HepG2 (cell line): ENCODE results near the gene TNFRSF6B. TPM values are rescaled to one million over a fixed set of nuclear protein-coding genes. Genes with fewer than 3 reads are reported as not detected.
A peak's percentile ranks its signal among the peaks of the same experiment; 100 is the strongest.

Source experiments
- BORCS8-MEF2B ChIP-seq: sonication (generic); formaldehyde crosslinking; IDR thresholded peaks from 2 replicates; pipeline ENCODE4 v1.8.0; 2022; ENCODE audit warnings: mild to moderate bottlenecking, missing genetic modification reagents
- ELF1 ChIP-seq: sonication (generic); formaldehyde crosslinking; IDR thresholded peaks from 2 replicates; pipeline ENCODE4 v1.4.0; 2020; ENCODE audit warnings: missing genetic modification reagents
- IRF2 ChIP-seq: IDR thresholded peaks from 2 replicates; pipeline ENCODE4 v1.6.1; 2018; ENCODE audit warnings: missing genetic modification reagents, missing compliant biosample characterization
- MTF2 ChIP-seq: sonication (generic); formaldehyde crosslinking; IDR thresholded peaks from 2 replicates; pipeline ENCODE4 v1.5.0; 2020; ENCODE audit warnings: missing genetic modification reagents, borderline replicate concordance
- SATB2 ChIP-seq: sonication (generic); formaldehyde crosslinking; IDR thresholded peaks from 2 replicates; pipeline ENCODE4 v1.5.0; 2020; ENCODE audit warnings: missing genetic modification reagents
- SP1 ChIP-seq, 2 experiments: fragments of 450-650 bp in 1 of 2; sonication (generic) in 1 of 2; formaldehyde crosslinking in 1 of 2; IDR thresholded peaks; 2 replicates each; pipeline versions ENCODE4 v1.4.0 to v1.6.1; 2016 to 2020; ENCODE audit warnings: missing genetic modification reagents in 1 of 2
- XRCC5 ChIP-seq: fragments of 200-400 bp; formaldehyde crosslinking; optimal IDR thresholded peaks from 2 replicates; pipeline ENCODE3; 2017; ENCODE audit warnings: mild to moderate bottlenecking, low read length
- ZBTB2 ChIP-seq: sonication (generic); formaldehyde crosslinking; IDR thresholded peaks from 2 replicates; pipeline ENCODE4 v1.8.0; 2022; ENCODE audit warnings: low read depth, missing genetic modification reagents
- ZC3H4 ChIP-seq: sonication (generic); formaldehyde crosslinking; IDR thresholded peaks from 2 replicates; pipeline ENCODE4 v1.4.0; 2020; ENCODE audit warnings: missing genetic modification reagents, borderline replicate concordance
- ZNF296 ChIP-seq: sonication (generic); formaldehyde crosslinking; conservative IDR thresholded peaks from 2 replicates; pipeline ENCODE4 v1.5.0; 2020; ENCODE audit warnings: mild to moderate bottlenecking, missing genetic modification reagents
- ZNF318 ChIP-seq: sonication (generic); formaldehyde crosslinking; IDR thresholded peaks from 2 replicates; pipeline ENCODE4 v1.4.0; 2020; ENCODE audit warnings: mild to moderate bottlenecking, missing genetic modification reagents
- ZNF558 ChIP-seq: sonication (generic); formaldehyde crosslinking; IDR thresholded peaks from 2 replicates; pipeline ENCODE4 v1.9.0; 2022; ENCODE audit warnings: mild to moderate bottlenecking, missing genetic modification reagents, borderline replicate concordance
- ZNF570 ChIP-seq: sonication (generic); formaldehyde crosslinking; IDR thresholded peaks from 2 replicates; pipeline ENCODE4 v1.4.0; 2020; ENCODE audit warnings: mild to moderate bottlenecking, missing genetic modification reagents, borderline replicate concordance
- polyA plus RNA-seq, 8 experiments: library from polyadenylated mRNA; depleted of rRNA in 3 of 8; stranded (reverse) in 7 of 8; unstranded in 1 of 8; fragments of >200 nt; fragmentation: Illumina TruSeq in 4 of 8; extraction: Trizol in 4 of 8; gene quantifications; 2 replicates each; pipeline versions ENCODE4 v1.2.1 to v1.2.3, GENCODE V29; 2011 to 2016; ENCODE audit warnings: low read depth in 4 of 8, missing spikeins in 1 of 8, mixed read lengths in 1 of 8; ENCODE audit not compliant: insufficient read depth in 1 of 8
- total RNA-seq, 5 experiments: library from RNA; depleted of rRNA; stranded (reverse); fragments of >200 nt; fragmentation: Illumina TruSeq; extraction: Trizol; gene quantifications; 2 replicates each; pipeline ENCODE4 v1.2.3, GENCODE V29; 2016; ENCODE audit warnings: low read depth in 1 of 5
- TF ChIP-seq, protein P1 (sequence below): sonication (generic); formaldehyde crosslinking; conservative IDR thresholded peaks from 2 replicates; pipeline ENCODE4 v1.8.0; 2022; ENCODE audit warnings: missing genetic modification reagents
- TF ChIP-seq, protein P2 (sequence below): sonication (generic); formaldehyde crosslinking; IDR thresholded peaks from 2 replicates; pipeline ENCODE4 v1.5.1; 2020; ENCODE audit warnings: mild to moderate bottlenecking, missing genetic modification reagents, moderate library complexity
- TF ChIP-seq, protein P3 (sequence below): sonication (generic); formaldehyde crosslinking; IDR thresholded peaks from 2 replicates; pipeline ENCODE4 v1.5.0; 2020; ENCODE audit warnings: mild to moderate bottlenecking, low read depth, missing genetic modification reagents, borderline replicate concordance

The TNFRSF6B gene
- total and polyA plus RNA-seq, 2 of the 13 experiments (the other 11 are each of a cell fraction or from before 2014, with no cell fraction given), result 0.24 TPM; not detected in 1

- TF ChIP-seq, protein P1, sequence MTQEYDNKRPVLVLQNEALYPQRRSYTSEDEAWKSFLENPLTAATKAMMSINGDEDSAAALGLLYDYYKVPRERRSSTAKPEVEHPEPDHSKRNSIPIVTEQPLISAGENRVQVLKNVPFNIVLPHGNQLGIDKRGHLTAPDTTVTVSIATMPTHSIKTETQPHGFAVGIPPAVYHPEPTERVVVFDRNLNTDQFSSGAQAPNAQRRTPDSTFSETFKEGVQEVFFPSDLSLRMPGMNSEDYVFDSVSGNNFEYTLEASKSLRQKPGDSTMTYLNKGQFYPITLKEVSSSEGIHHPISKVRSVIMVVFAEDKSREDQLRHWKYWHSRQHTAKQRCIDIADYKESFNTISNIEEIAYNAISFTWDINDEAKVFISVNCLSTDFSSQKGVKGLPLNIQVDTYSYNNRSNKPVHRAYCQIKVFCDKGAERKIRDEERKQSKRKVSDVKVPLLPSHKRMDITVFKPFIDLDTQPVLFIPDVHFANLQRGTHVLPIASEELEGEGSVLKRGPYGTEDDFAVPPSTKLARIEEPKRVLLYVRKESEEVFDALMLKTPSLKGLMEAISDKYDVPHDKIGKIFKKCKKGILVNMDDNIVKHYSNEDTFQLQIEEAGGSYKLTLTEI (CRISPR knock-in tag), result no peak
- no peak for TF ChIP-seq IRF2 (CRISPR knock-in tag)
- TF ChIP-seq, protein P2, sequence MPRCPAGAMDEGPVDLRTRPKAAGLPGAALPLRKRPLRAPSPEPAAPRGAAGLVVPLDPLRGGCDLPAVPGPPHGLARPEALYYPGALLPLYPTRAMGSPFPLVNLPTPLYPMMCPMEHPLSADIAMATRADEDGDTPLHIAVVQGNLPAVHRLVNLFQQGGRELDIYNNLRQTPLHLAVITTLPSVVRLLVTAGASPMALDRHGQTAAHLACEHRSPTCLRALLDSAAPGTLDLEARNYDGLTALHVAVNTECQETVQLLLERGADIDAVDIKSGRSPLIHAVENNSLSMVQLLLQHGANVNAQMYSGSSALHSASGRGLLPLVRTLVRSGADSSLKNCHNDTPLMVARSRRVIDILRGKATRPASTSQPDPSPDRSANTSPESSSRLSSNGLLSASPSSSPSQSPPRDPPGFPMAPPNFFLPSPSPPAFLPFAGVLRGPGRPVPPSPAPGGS (CRISPR knock-in tag), result 0 out of 2 replicates have a peak, but pooled peaks have one; percentile 34
- TF ChIP-seq SP1 (IDR thresholded peaks at IDR 0.05), result no peak
- no peak for TF ChIP-seq SP1 (CRISPR knock-in tag; IDR thresholded peaks at IDR 0.05)
- no peak for TF ChIP-seq ZNF296
- no peak for TF ChIP-seq MTF2
- TF ChIP-seq ZC3H4 (CRISPR knock-in tag), result no peak
- TF ChIP-seq, protein P3, sequence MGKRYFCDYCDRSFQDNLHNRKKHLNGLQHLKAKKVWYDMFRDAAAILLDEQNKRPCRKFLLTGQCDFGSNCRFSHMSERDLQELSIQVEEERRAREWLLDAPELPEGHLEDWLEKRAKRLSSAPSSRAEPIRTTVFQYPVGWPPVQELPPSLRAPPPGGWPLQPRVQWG (CRISPR knock-in tag), result no peak
- TF ChIP-seq XRCC5, result no peak
- no peak for TF ChIP-seq ELF1
- no peak for TF ChIP-seq SATB2 (CRISPR knock-in tag)
- 0 out of 2 replicates have a peak, but pooled peaks have one; percentile 7 for TF ChIP-seq BORCS8-MEF2B (CRISPR knock-in tag)
- TF ChIP-seq ZNF558, result no peak
- TF ChIP-seq ZNF570 (CRISPR knock-in tag), result no peak
- TF ChIP-seq ZBTB2 (CRISPR knock-in tag), result peak; percentile 65
- TF ChIP-seq ZNF318, result no peak; the same call in 1 of the 2 replicates
Measured at GRCh38 chr20:63740070-63740626, 43.7 kb downstream of the TNFRSF6B start (continued).
